Measurements from ENCODE around the gene KDM1A. TPM values are rescaled to one million over a fixed set of nuclear protein-coding genes. Genes with fewer than 3 reads are reported as not detected.

Gene KDM1A
- 49.3 and 51.4 TPM in 2 replicates for total RNA-seq

GRCh38 chr1:23019094-23019862 is at the start of gene KDM1A:
Gene KDM1A (plus strand): TSS chr1:23019468. CDS start chr1:23019597, 129 bp downstream.

GRCh38 chr1:22972760-22973159 is 46.5 kb upstream of the KDM1A start, which contains the start of gene LACTBL1:
Gene LACTBL1 (minus strand): TSS chr1:22972866. CDS start chr1:22972316, 550 bp downstream.

Other genes starting within 250 kb of the KDM1A start
- gene LACTBL1, start 46.6 kb upstream of the KDM1A start, total RNA-seq: not detected in 2 replicates
- gene TEX46, start 3.6 kb upstream of the KDM1A start, total RNA-seq: not detected in 2 replicates
- 18.7 and 19.8 TPM in 2 replicates for gene LUZP1, start 149.4 kb downstream of the KDM1A start, total RNA-seq
- gene HTR1D, start 198.0 kb downstream of the KDM1A start, total RNA-seq: not detected in 2 replicates

Data from cardiac ventricle fibroblast (primary cell).